GM21367 (cell line): ENCODE measurements around the gene KLF2.

Source experiments
- ATAC-seq: cut with Tn5 transposase; IDR thresholded peaks from one replicate; pipeline ENCODE4 v1.9.1; 2021; ENCODE audit not compliant: unreplicated experiment

The KLF2 gene

GRCh38 chr19:16375157-16375935, 50.7 kb downstream of the KLF2 start:
- no peak for ATAC-seq

DNA sequence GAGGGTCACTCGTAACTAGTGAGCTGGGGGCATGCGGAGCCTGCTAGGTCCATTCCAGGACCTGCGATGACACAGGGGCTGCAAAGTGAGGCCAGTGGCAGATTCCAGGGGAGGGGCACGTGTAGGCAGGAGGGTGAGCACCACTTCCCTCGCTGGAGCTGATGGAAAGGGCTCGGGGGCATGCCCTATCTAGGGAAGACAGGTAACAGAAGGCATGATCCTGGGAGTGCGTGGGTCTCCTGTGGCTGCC, 51.2 kb downstream of the KLF2 start:
- ATAC-seq, result no peak

DNA sequence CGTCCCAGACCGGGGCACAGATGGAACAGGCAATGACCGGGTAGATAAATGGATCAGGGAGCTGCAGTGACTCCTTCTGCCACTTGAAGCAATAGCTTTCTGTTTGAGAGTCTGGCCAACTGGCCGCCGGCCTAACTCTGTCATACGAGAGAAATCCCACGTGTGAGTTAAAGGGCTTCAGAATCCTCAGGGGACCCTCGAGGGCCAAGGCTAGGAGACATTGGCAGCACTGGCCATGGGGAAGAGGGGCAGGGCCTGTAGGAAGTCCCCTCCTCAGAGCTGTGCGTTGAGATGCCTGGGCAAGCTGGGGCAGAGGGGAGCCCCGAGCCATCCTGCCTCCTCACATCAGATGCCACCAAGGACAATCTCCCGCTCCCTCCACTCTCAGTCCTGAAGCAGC, 51.6 kb downstream of the KLF2 start:
- no peak for ATAC-seq

- no peak for ATAC-seq
Observed at GRCh38 chr19:16376649-16377048, 52.0 kb downstream of the KLF2 start.

DNA sequence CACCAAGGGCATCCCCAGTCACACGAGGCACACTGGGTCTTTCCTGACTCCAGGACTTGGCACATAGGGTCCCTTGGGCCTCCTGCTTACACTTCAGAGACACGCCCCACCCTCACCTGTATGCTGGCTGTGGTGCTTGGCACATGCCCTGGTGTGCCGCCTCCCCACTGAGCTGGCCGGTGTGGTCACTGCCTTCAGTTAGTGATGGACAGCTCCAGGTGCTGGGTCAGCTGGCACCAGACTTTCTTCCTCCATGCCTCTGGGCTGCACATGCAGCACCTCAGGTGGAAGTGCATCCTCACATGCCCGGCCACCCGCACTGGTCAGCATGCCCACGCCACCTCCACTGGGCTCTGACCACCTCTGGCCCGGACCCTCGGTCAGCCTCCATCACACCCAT, 52.9 kb downstream of the KLF2 start:
- no peak for ATAC-seq
